ENCODE measurements around the gene CCDC170. TPM values are rescaled to one million over a fixed set of nuclear protein-coding genes. Genes with fewer than 3 reads are reported as not detected.
"Not testable (repeated sequence)": the region's sequence is repeated elsewhere in the genome, so short reads cannot be mapped to it uniquely, and the experiment has no call there.

CCDC170 gene
- total RNA-seq, 3 donors from 2014 or later (not counting 1 experiment from before 2014, with no cell fraction given), result 0.20 to 0.96 (median 0.25) TPM

DNA sequence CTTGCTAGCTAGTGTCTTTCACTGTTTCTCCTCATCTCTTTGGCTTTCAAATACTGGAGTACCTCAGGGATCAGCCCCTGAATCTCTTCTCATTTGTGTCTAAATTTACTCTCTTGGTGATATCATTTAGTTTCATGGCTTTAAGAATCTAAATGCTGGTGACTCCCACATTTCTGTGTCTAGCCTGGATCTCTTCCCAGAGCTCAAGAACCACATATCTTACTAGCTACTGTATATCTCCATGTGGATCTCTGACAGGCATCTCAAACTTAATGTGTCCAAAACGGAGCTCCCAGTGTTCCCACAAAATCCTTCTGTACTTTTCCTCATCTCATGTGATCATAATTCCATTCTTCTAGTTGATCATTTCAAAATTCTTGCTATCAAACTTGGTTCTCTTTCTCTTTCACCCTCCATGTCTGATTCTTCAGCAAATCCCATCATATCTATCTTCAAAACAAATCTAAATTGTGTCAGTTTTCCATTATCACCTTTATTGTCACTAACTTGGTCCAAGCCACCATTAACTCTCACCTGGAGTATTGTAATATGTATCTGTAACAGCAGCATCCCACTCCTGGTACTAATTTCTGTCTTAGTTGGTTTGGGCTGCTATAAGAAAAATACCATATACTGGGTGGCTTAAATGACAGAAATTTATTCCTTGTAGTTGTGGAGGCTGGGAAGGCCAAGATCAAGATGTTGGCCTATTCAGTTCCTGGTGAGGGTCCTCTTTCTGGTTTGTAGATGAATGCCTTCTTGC lies 45.9 kb downstream of the CCDC170 start:
- ATAC-seq (no peak), DNase-seq (no peak)
- H3K36me3 ChIP-seq (ENCODE audit: control insufficient read depth, insufficient read depth, low read length), result no peaks in the 10 kb centered on the region
- Mint-ChIP-seq H3K4me3 (no peak overlapping the region), H3K27me3 (ENCODE audit: low read depth in 2 of 2) (peaks cover 0 to 3% of the 10 kb centered on the region in 2 donors), H3K36me3 (peaks cover 7% of the 10 kb centered on the region), H3K9me3 (peaks cover 3 to 8% of the 10 kb centered on the region in 2 donors), H3K4me1 (no peaks in the 10 kb centered on the region), H3K27ac (no peak overlapping the region)
- intact Hi-C loops (cut with micrococcal nuclease), result no loop called here
- no peak overlapping the region for H3K27ac ChIP-seq (ENCODE audit: low read length)
- no peaks in the 10 kb centered on the region for H3K4me1 ChIP-seq (ENCODE audit: control insufficient read depth, insufficient read depth, low read length)
- H3K9me3 ChIP-seq (ENCODE audit: control insufficient read depth, insufficient read depth, low read length), result peaks cover 6% of the 10 kb centered on the region
- H3K4me3 ChIP-seq (ENCODE audit: low read length), result no peak overlapping the region
- H3K27me3 ChIP-seq (ENCODE audit: control insufficient read depth, insufficient read depth, low read length), result no peaks in the 10 kb centered on the region
- WGBS (ENCODE audit: insufficient coverage), result 31% methylated on average over 1 of the region's 1 CpG
- TF ChIP-seq, protein P1, sequence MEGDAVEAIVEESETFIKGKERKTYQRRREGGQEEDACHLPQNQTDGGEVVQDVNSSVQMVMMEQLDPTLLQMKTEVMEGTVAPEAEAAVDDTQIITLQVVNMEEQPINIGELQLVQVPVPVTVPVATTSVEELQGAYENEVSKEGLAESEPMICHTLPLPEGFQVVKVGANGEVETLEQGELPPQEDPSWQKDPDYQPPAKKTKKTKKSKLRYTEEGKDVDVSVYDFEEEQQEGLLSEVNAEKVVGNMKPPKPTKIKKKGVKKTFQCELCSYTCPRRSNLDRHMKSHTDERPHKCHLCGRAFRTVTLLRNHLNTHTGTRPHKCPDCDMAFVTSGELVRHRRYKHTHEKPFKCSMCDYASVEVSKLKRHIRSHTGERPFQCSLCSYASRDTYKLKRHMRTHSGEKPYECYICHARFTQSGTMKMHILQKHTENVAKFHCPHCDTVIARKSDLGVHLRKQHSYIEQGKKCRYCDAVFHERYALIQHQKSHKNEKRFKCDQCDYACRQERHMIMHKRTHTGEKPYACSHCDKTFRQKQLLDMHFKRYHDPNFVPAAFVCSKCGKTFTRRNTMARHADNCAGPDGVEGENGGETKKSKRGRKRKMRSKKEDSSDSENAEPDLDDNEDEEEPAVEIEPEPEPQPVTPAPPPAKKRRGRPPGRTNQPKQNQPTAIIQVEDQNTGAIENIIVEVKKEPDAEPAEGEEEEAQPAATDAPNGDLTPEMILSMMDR (IDR thresholded peaks at IDR 0.05), result no peak

DNA sequence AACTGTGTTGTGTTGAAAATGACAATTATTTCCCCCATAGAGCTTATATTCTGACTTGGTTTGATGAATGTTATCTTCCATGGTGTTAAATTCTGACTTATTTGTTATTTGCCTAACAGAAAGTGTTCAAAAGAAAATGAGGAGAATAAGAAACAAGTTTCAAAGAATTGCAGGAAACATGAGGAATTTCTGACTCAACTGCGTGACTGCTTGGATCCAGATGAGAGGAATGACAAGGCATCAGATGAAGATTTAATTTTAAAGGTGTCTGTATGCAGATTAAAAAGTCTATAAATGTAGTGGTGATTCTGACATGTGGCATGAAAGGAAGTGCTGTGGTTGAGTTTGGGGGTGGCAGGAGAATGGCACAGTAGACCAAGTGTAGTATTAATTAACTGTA lies 50.6 kb downstream of the CCDC170 start:
- no peaks in the 10 kb centered on the region for H3K4me1 Mint-ChIP-seq
- no peak for ATAC-seq
- peaks cover 3 to 5% of the 10 kb centered on the region in 2 donors for H3K9me3 Mint-ChIP-seq
- Histone ChIP-seq H3K4me1 (ENCODE audit: control insufficient read depth, insufficient read depth, low read length) (no peaks in the 10 kb centered on the region), H3K27me3 (ENCODE audit: control insufficient read depth, insufficient read depth, low read length) (no peaks in the 10 kb centered on the region), H3K4me3 (ENCODE audit: low read length) (no peak overlapping the region), H3K36me3 (ENCODE audit: control insufficient read depth, insufficient read depth, low read length) (no peaks in the 10 kb centered on the region), H3K27ac (ENCODE audit: low read length) (no peak overlapping the region), H3K9me3 (ENCODE audit: control insufficient read depth, insufficient read depth, low read length) (peaks cover 6% of the 10 kb centered on the region)
- TF ChIP-seq, protein P1 (IDR thresholded peaks at IDR 0.05), result no peak
- no peak for DNase-seq
- H3K27ac Mint-ChIP-seq, result no peak overlapping the region
- 72% methylated on average over 1 of the region's 1 CpG for WGBS (ENCODE audit: insufficient coverage)
- H3K27me3 Mint-ChIP-seq (ENCODE audit: low read depth in 2 of 2), result peaks cover 3 to 5% of the 10 kb centered on the region in 2 donors
- peaks cover 6% of the 10 kb centered on the region for H3K36me3 Mint-ChIP-seq
- intact Hi-C loops (cut with micrococcal nuclease), result no loop called here
- H3K4me3 Mint-ChIP-seq, result no peak overlapping the region

DNA sequence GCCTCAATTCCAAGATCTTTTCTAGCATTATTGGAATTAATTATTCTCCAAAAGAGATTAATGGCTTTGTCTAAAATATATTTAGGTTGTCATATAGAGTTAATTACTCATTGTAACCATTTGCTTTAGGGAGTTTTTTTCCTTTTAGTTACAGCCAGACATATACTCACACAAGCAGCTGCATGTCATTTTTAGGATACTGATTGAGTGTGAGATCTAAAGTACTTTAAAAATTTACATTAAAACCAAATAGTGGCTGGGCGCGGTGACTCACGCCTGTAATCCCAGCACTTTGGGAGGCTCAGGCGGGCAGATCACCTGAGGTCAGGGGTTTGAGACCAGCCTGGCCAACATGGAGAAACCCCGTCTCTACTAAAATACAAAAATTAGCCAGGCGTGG lies 51.1 kb downstream of the CCDC170 start:
- ATAC-seq; intact Hi-C loops (cut with micrococcal nuclease); H3K4me3 Mint-ChIP-seq; H3K9me3 ChIP-seq (ENCODE audit: control insufficient read depth, insufficient read depth, low read length); H3K27ac ChIP-seq (ENCODE audit: low read length); H3K27me3 ChIP-seq (ENCODE audit: control insufficient read depth, insufficient read depth, low read length); H3K4me3 ChIP-seq (ENCODE audit: low read length); H3K27me3 Mint-ChIP-seq (ENCODE audit: low read depth in 2 of 2); H3K36me3 ChIP-seq (ENCODE audit: control insufficient read depth, insufficient read depth, low read length); H3K4me1 Mint-ChIP-seq; H3K9me3 Mint-ChIP-seq; H3K4me1 ChIP-seq (ENCODE audit: control insufficient read depth, insufficient read depth, low read length); H3K36me3 Mint-ChIP-seq; DNase-seq; H3K27ac Mint-ChIP-seq: not testable (repeated sequence)
- 89% methylated on average over 6 of the region's 6 CpGs for WGBS (ENCODE audit: insufficient coverage)

DNA sequence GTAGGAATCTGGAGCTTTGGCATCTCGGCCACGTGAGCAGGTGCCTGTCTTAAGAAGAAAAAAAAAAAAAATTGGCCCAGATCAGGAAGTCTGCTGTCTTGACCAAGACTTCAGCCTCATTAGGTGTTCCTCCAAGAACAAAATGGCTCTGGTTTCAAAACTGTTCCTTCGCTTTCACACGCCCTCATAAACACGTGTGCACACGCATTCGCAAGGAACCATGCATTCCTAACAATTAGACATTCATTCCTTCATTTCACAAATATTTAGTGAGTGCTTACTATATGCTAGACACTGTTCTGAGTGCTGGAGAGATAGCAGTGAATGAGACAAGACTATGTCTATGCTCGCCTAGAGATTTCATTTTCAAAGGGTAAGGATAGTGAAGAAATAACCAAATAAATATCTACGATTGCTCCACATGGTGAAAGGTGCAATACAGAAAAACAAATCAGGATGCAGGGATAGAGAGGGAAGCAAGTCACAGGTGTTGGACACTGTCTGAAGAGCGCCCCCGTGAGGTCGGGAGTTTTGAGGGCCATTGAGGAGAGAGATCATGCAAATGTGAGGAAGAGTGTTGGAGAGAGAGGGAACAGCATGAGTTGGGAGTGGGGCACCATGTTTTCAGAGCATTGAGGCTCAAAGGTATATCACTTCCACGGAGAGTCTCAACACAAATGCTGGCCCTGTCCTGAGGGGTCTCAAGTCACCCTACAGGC lies 53.3 kb downstream of the CCDC170 start:
- no peaks in the 10 kb centered on the region for H3K36me3 ChIP-seq (ENCODE audit: control insufficient read depth, insufficient read depth, low read length)
- H3K9me3 ChIP-seq (ENCODE audit: control insufficient read depth, insufficient read depth, low read length), result no peaks in the 10 kb centered on the region
- intact Hi-C loops (cut with micrococcal nuclease), result no loop called here
- Mint-ChIP-seq H3K27me3 (ENCODE audit: low read depth in 2 of 2) (peaks cover 2 to 5% of the 10 kb centered on the region in 2 donors), H3K27ac (no peak overlapping the region), H3K9me3 (no peaks in the 10 kb centered on the region), H3K4me3 (no peak overlapping the region), H3K36me3 (no peaks in the 10 kb centered on the region), H3K4me1 (peaks cover 5 to 8% of the 10 kb centered on the region in 2 donors)
- H3K4me1 ChIP-seq (ENCODE audit: control insufficient read depth, insufficient read depth, low read length), result no peaks in the 10 kb centered on the region
- no peak overlapping the region for H3K4me3 ChIP-seq (ENCODE audit: low read length)
- no peak overlapping the region for H3K27ac ChIP-seq (ENCODE audit: low read length)
- 84% methylated on average over 13 of the region's 13 CpGs for WGBS (ENCODE audit: insufficient coverage)
- TF ChIP-seq, protein P1 (IDR thresholded peaks at IDR 0.05), result no peak
- no peak for DNase-seq
- no peaks in the 10 kb centered on the region for H3K27me3 ChIP-seq (ENCODE audit: control insufficient read depth, insufficient read depth, low read length)
- ATAC-seq, result no peak
